Mucosa of rectum (tissue), 2 donors: ENCODE results near the gene CEP95.
A peak's percentile ranks its signal among the peaks of the same experiment; 100 is the strongest.

Source experiments
- H3K27ac ChIP-seq, 2 donors: one replicate each; pipeline ENCODE4 v1.7.0; 2013; ENCODE audit warnings: inconsistent platforms in 2 of 2, low read depth in 2 of 2, low read length in 2 of 2
- H3K27me3 ChIP-seq, 2 donors: one replicate each; pipeline ENCODE4 v1.7.0; 2013; ENCODE audit warnings: low read length in 2 of 2; ENCODE audit not compliant: control insufficient read depth in 2 of 2, insufficient read depth in 2 of 2
- H3K36me3 ChIP-seq, 2 donors: one replicate each; pipeline ENCODE4 v1.7.0; 2013; ENCODE audit warnings: low read length in 2 of 2; ENCODE audit not compliant: control insufficient read depth in 2 of 2, insufficient read depth in 2 of 2
- H3K4me1 ChIP-seq, 2 donors: one replicate each; pipeline ENCODE4 v1.7.0; 2013; ENCODE audit warnings: low read length in 2 of 2, mild to moderate bottlenecking in 1 of 2; ENCODE audit not compliant: control insufficient read depth in 2 of 2, insufficient read depth in 2 of 2
- H3K4me3 ChIP-seq, 2 donors: one replicate each; pipeline ENCODE4 v1.7.0; 2013; ENCODE audit warnings: low read length in 2 of 2
- H3K9ac ChIP-seq, 2 donors: one replicate each; pipeline ENCODE4 v1.7.0; 2013; ENCODE audit warnings: low read length in 2 of 2, low read depth in 1 of 2, mild to moderate bottlenecking in 1 of 2
- H3K9me3 ChIP-seq, 2 donors: one replicate each; pipeline ENCODE4 v1.7.0; 2013; ENCODE audit warnings: low read length in 2 of 2; ENCODE audit not compliant: control insufficient read depth in 2 of 2
- donor health status: healthy.
- donor health status: Normal muscosa, but diverticular disease.

Gene CEP95

DNA sequence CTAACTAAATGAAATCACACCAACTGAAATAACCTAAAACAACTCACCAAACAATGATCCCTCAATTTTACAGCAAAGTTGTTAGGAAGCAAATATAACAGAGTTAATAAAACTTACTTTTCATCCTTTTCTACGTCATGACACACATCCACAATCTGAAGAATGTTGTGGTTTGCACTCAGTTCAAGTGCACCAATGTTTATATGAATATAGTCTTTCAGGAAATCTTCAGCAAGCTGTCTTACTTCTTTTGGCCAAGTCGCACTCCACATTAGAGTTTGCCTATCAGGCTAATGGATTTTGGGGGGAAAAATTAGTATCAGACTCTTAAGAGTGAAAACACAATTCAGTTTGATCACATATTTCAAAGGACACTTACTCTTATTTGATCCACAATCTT lies 4.0 kb upstream of the CEP95 start:
- peaks cover 34% of the 10 kb centered on the region in 2 donors for H3K4me1 ChIP-seq
- H3K9ac ChIP-seq = no peak overlapping the region
- H3K27ac ChIP-seq = no peak overlapping the region
- H3K9me3 ChIP-seq = no peaks in the 10 kb centered on the region
- H3K36me3 ChIP-seq = peaks cover 62 to 67% of the 10 kb centered on the region in 2 donors
- no peak overlapping the region for H3K4me3 ChIP-seq
- no peaks in the 10 kb centered on the region for H3K27me3 ChIP-seq

DNA sequence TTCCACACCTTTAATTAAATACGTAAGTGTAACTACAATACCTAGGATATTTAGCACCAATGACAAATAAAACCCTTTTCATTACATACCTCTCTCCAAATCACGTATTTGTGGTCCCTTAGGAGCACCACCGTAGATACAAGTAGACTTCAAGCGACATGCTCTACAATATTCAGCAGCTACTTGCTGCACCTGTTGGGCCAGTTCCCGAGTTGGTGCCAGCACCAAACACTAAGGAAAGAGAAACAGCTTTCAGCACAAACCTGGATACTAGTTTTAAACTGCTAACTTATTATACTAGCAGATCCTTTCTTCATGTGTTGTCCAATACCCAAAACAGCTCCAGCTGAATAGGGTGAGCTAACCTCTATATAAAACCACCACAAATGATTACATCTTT lies 3.4 kb upstream of the CEP95 start:
- Histone ChIP-seq H3K4me3 (no peak overlapping the region), H3K4me1 (peaks cover 31 to 34% of the 10 kb centered on the region in 2 donors)

DNA sequence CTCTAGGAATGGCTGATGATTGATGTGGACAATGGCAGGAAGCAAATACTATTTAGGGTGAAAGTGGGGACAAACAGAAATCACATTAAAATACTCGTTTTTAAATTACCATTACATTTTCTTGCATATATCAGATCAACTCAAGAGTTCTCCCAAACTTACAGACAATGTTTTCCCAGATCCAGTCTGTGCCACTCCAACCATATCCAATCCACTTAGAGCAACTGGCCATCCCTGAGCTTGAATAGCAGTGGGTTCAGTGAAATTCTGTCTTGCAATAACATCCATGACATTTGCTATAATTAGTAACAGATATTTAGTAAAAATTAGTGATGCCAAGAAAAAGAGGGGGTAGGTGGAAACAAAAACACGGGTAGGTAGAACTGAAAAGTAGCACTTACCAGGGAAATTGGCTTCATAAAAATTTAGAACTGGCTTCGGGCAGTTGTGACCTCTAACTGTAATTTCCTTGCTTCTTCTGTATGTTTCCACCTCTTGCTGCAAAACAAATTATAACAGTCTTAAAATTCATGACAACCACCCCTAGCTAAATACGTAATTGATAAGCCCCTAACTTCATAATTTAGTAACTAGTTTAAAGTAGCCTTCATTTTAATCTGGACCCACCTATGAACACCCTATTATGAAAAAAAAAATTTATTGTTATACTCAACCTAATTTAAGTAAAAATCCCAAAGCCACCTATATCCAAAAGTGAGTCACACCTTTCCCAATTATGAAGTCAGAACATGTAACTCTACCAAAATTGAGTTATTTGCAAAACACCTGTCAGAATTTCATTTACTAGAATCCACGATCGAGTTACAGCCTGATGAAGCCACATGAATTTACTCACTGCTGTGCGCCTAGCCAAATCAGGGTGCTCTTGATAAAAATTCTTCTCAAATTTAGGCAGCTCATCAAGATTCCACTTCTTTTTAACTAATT lies 2.7 kb upstream of the CEP95 start:
- Histone ChIP-seq H3K27ac (peak overlapping the region; percentile 99 to 100), H3K27me3 (no peaks in the 10 kb centered on the region), H3K36me3 (peaks cover 55 to 56% of the 10 kb centered on the region in 2 donors), H3K9me3 (no peaks in the 10 kb centered on the region), H3K9ac (peak overlapping the region; percentile 100), H3K4me3 (peak overlapping the region; percentile 93 to 99), H3K4me1 (peaks cover 26 to 31% of the 10 kb centered on the region in 2 donors)

More for the DNA sequence above, 3.4 kb upstream of the CEP95 start:
- H3K27me3 ChIP-seq = no peaks in the 10 kb centered on the region
- H3K9me3 ChIP-seq = no peaks in the 10 kb centered on the region
- H3K9ac ChIP-seq = no peak overlapping the region
- peaks cover 61 to 63% of the 10 kb centered on the region in 2 donors for H3K36me3 ChIP-seq
- no peak overlapping the region for H3K27ac ChIP-seq

- no peaks in the 10 kb centered on the region for H3K27me3 ChIP-seq
- H3K4me1 ChIP-seq = peaks cover 28 to 31% of the 10 kb centered on the region in 2 donors
Measured at GRCh38 chr17:64504769-64505339, 1.9 kb upstream of the CEP95 start.

DNA sequence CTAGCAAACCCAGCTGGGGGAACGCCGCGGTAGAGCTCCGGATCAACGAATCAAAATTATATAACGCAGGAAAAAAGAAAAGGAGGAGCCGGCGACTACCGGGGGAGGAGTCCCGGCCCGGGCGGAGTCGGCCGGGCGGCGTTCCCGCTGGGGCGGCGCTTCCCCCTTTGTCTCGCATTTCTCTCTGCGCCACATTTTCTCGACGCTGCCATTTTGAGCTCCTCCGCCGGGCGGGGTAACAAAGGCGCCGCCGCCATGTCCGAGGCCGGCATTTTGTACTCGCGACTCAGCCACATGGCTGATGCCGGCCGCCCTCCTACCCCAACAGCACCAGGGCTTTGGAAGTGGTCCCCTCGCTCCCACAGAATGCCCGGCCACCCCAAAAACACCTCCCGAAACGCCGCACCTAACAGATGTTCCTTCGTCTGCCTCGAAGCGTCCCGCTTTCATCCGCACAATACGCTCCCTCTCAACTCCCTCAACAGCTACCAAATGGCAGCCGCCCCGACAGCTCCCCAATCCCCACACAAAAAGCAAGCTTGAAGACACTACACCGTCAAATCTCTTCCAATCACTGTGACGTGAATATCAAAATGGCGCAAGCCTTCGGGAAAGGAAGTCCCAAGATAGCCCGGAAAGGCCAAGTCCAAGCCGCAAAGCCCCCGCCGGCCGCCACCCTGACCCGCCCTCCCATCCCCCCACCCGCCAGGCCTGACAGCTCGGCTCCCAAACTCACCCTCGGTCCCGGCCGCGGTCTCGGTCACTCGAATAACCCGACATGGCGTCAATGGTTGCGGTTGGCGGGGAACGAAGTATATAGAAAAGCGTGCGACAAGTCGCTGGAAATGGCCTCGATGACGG lies 1.2 kb upstream of the CEP95 start:
- no peaks in the 10 kb centered on the region for H3K9me3 ChIP-seq
- peaks cover 28% of the 10 kb centered on the region in 2 donors for H3K4me1 ChIP-seq
- peak overlapping the region; percentile 99 to 100 for H3K27ac ChIP-seq
- peak overlapping the region; percentile 93 to 99 for H3K4me3 ChIP-seq
- H3K36me3 ChIP-seq = peaks cover 49 to 54% of the 10 kb centered on the region in 2 donors
- H3K27me3 ChIP-seq = no peaks in the 10 kb centered on the region
- H3K9ac ChIP-seq = peak overlapping the region; percentile 100

More at GRCh38 chr17:64504769-64505339, 1.9 kb upstream of the CEP95 start:
- peak overlapping the region; percentile 93 to 99 for H3K4me3 ChIP-seq
- H3K9ac ChIP-seq = peak overlapping the region; percentile 100
- no peaks in the 10 kb centered on the region for H3K9me3 ChIP-seq
- H3K36me3 ChIP-seq = peaks cover 52 to 55% of the 10 kb centered on the region in 2 donors
- H3K27ac ChIP-seq = peak overlapping the region; percentile 99 to 100

- no peaks in the 10 kb centered on the region for H3K9me3 ChIP-seq
- peak within 1 kb of the TSS; percentile 93 to 99 for H3K4me3 ChIP-seq
- no peaks in the 10 kb centered on the region for H3K27me3 ChIP-seq
- peak within 1 kb of the TSS; percentile 100 for H3K9ac ChIP-seq
- H3K36me3 ChIP-seq = peaks cover 43 to 48% of the 10 kb centered on the region in 2 donors
- H3K27ac ChIP-seq = peak within 1 kb of the TSS; percentile 99 to 100
- peaks cover 28% of the 10 kb centered on the region in 2 donors for H3K4me1 ChIP-seq
Measured at GRCh38 chr17:64506201-64506575, 589 bp upstream of the CEP95 start, which contains the start of gene DDX5. Gene DDX5 (minus strand): TSS chr17:64506289. CDS start chr17:64506119, 170 bp downstream.

GRCh38 chr17:64507413-64507782 lies 621 bp downstream of the CEP95 start:
- peak overlapping the region; percentile 100 for H3K9ac ChIP-seq
- no peaks in the 10 kb centered on the region for H3K9me3 ChIP-seq
- peaks cover 25 to 28% of the 10 kb centered on the region in 2 donors for H3K4me1 ChIP-seq
- H3K27me3 ChIP-seq = no peaks in the 10 kb centered on the region
- peaks cover 39% of the 10 kb centered on the region in 2 donors for H3K36me3 ChIP-seq
- peak overlapping the region; percentile 93 to 99 for H3K4me3 ChIP-seq
- peak overlapping the region; percentile 99 to 100 for H3K27ac ChIP-seq

GRCh38 chr17:64508683-64509082 lies 1.9 kb downstream of the CEP95 start:
- no peaks in the 10 kb centered on the region for H3K9me3 ChIP-seq
- H3K4me3 ChIP-seq = peak overlapping the region in 1 of 2 donors; percentile 93
- no peak overlapping the region for H3K27ac ChIP-seq
- no peak overlapping the region for H3K9ac ChIP-seq
- H3K4me1 ChIP-seq = peaks cover 18 to 21% of the 10 kb centered on the region in 2 donors
- H3K36me3 ChIP-seq = peaks cover 32 to 33% of the 10 kb centered on the region in 2 donors
- H3K27me3 ChIP-seq = no peaks in the 10 kb centered on the region

DNA sequence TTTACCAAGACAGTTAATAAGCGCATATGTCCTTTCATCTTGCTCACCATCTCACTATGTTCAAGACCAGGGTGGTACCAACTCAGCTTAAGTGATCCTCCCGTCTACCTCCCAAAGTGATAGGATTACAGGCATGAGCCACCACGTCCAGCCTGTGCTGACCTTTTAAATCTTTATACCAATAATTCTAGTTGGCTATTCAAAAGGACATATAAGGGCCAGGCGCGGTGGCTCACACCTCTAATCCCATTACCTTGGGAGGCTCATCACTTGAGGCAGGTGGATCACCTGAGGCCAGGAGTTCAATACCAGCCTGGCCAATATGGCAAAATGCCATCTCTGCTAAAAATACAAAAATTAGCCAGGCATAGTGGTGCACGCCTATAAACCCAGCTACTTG lies 2.4 kb downstream of the CEP95 start:
- H3K4me1 ChIP-seq = peaks cover 14 to 16% of the 10 kb centered on the region in 2 donors
- H3K36me3 ChIP-seq = peaks cover 29% of the 10 kb centered on the region in 2 donors
- H3K4me3 ChIP-seq = no peak overlapping the region
- H3K27me3 ChIP-seq = no peaks in the 10 kb centered on the region
- H3K9ac ChIP-seq = no peak overlapping the region
- no peaks in the 10 kb centered on the region for H3K9me3 ChIP-seq
- no peak overlapping the region for H3K27ac ChIP-seq
